UCSD-AML1 (cell line): ENCODE measurements around the gene ZNF575.
A peak's percentile ranks its signal among the peaks of the same experiment; 100 is the strongest.
"Not testable (repeated sequence)": the region's sequence is repeated elsewhere in the genome, so short reads cannot be mapped to it uniquely, and the experiment has no call there.

ENCODE experiments used
- DNase-seq: peaks from one replicate; lab custom pipeline; 2025; ENCODE audit not compliant: unreplicated experiment; lab: John Stamatoyannopoulos, UW

ZNF575 gene

GRCh38 chr19:43510713-43511112 lies 22.3 kb upstream of the ZNF575 start:
- no peak for DNase-seq

GRCh38 chr19:43511324-43511723 lies 21.7 kb upstream of the ZNF575 start:
- no peak for DNase-seq

GRCh38 chr19:43512399-43512798 lies 20.6 kb upstream of the ZNF575 start:
- DNase-seq: not testable (repeated sequence)

GRCh38 chr19:43518051-43518450 lies 14.9 kb upstream of the ZNF575 start:
- no peak for DNase-seq

GRCh38 chr19:43519436-43520088 lies 13.4 kb upstream of the ZNF575 start:
- DNase-seq: peak; percentile 71

- DNase-seq: no peak
Measured at GRCh38 chr19:43522929-43523328, 10.1 kb upstream of the ZNF575 start.

- not testable (repeated sequence) for DNase-seq
Measured at GRCh38 chr19:43523696-43524095, 9.3 kb upstream of the ZNF575 start.

- peak; percentile 85 for DNase-seq
Measured at GRCh38 chr19:43524922-43525835, 7.8 kb upstream of the ZNF575 start.

GRCh38 chr19:43525836-43526771 lies 6.9 kb upstream of the ZNF575 start:
- DNase-seq: peak; percentile 44

GRCh38 chr19:43526884-43527859 lies 5.8 kb upstream of the ZNF575 start, which contains the start of gene ETHE1:
TSS of gene ETHE1 (minus strand) at chr19:43527201. CDS start at chr19:43527177, 24 bp downstream.
- DNase-seq: peak; percentile 88

- DNase-seq: no peak
Measured at GRCh38 chr19:43527860-43528622, 4.9 kb upstream of the ZNF575 start.

GRCh38 chr19:43532571-43532961 lies 422 bp upstream of the ZNF575 start:
- DNase-seq: no peak

- peak; percentile 95 for DNase-seq
Measured at GRCh38 chr19:43533546-43534304, 737 bp downstream of the ZNF575 start.

- DNase-seq: no peak
Measured at GRCh38 chr19:43534305-43534815, 1.4 kb downstream of the ZNF575 start.

GRCh38 chr19:43534816-43535761 lies 2.1 kb downstream of the ZNF575 start:
- peak; percentile 25 for DNase-seq

GRCh38 chr19:43538922-43539321 lies 5.9 kb downstream of the ZNF575 start:
- no peak for DNase-seq

- DNase-seq: no peak
Measured at GRCh38 chr19:43540381-43540780, 7.4 kb downstream of the ZNF575 start.
